Stimulated activated CD4-positive, alpha-beta T cell treated with anti-CD3 and anti-CD28 coated beads, Interleukin-2, amount 100 ng/mL, for 4 hours (primary cell): Measurements from ENCODE around the gene CACNA2D2.

Experiments
- DNase-seq: peaks from one replicate; pipeline ENCODE4 v3.0.0-alpha.2; 2020; ENCODE audit warnings: low read depth

CACNA2D2 gene

GRCh38 chr3:50393061-50393460 is 110.4 kb downstream of the CACNA2D2 start:
- DNase-seq: no peak

GRCh38 chr3:50392101-50392715 is 111.2 kb downstream of the CACNA2D2 start:
- DNase-seq: no peak

GRCh38 chr3:50390508-50391224 is 112.8 kb downstream of the CACNA2D2 start:
- DNase-seq: no peak

GRCh38 chr3:50389414-50389767 is 114.0 kb downstream of the CACNA2D2 start:
- DNase-seq: no peak

GRCh38 chr3:50388720-50389413 is 114.6 kb downstream of the CACNA2D2 start:
- DNase-seq: no peak

- no peak for DNase-seq
Observed at GRCh38 chr3:50388016-50388719, 115.3 kb downstream of the CACNA2D2 start.

- no peak for DNase-seq
Observed at GRCh38 chr3:50385754-50386153, 117.7 kb downstream of the CACNA2D2 start.

- no peak for DNase-seq
Observed at GRCh38 chr3:50383750-50384149, 119.7 kb downstream of the CACNA2D2 start.

GRCh38 chr3:50382722-50383121 is 120.7 kb downstream of the CACNA2D2 start:
- DNase-seq: no peak

- DNase-seq: no peak
Observed at GRCh38 chr3:50381383-50381782, 122.1 kb downstream of the CACNA2D2 start.

GRCh38 chr3:50380405-50381085 is 122.9 kb downstream of the CACNA2D2 start:
- DNase-seq: no peak

- DNase-seq: no peak
Observed at GRCh38 chr3:50378757-50379156, 124.7 kb downstream of the CACNA2D2 start.

GRCh38 chr3:50378024-50378423 is 125.4 kb downstream of the CACNA2D2 start:
- no peak for DNase-seq

- DNase-seq: no peak
Observed at GRCh38 chr3:50375258-50375931, 128.0 kb downstream of the CACNA2D2 start.

- no peak for DNase-seq
Observed at GRCh38 chr3:50374363-50375257, 128.8 kb downstream of the CACNA2D2 start.

- no peak for DNase-seq
Observed at GRCh38 chr3:50373146-50374051, 130.0 kb downstream of the CACNA2D2 start.

GRCh38 chr3:50372349-50372748 is 131.1 kb downstream of the CACNA2D2 start:
- DNase-seq: no peak

- no peak for DNase-seq
Observed at GRCh38 chr3:50371133-50371685, 132.2 kb downstream of the CACNA2D2 start.

- no peak for DNase-seq
Observed at GRCh38 chr3:50370594-50370993, 132.8 kb downstream of the CACNA2D2 start.
